OCI-LY7 (cell line): ENCODE measurements around the gene PPIB. TPM values are rescaled to one million over a fixed set of nuclear protein-coding genes. Genes with fewer than 3 reads are reported as not detected.

Source experiments
- BruUV-seq: library from RNA; stranded (reverse); fragments of 400-500 nt; replicated peaks from 2 replicates; lab custom pipeline; 2021; lab: Mats Ljungman, UMichigan
- CTCF ChIA-PET: fragments of 300-600 bp; sonication (Branson Sonifier 250); formaldehyde crosslinking; loops from one replicate; lab custom pipeline; 2022; ENCODE audit warnings: antibody characterized with exemption; ENCODE audit not compliant: unreplicated experiment; lab: Charles Lee
- POLR2A ChIA-PET: fragments of 300-600 bp; sonication (Branson Sonifier 250); formaldehyde crosslinking; loops from one replicate; lab custom pipeline; 2022; ENCODE audit warnings: antibody characterized with exemption; lab: Charles Lee
- DNase-seq: peaks from one replicate; pipeline ENCODE4 v3.0.0-alpha.2; 2015; ENCODE audit warnings: low spot score
- H2AFZ ChIP-seq: fragments of 200-600 bp; sonication (generic), shearing (Covaris generic); 2 replicates; pipeline ENCODE4 v1.6.1; 2014; ENCODE audit warnings: mild to moderate bottlenecking, antibody characterized with exemption, low read length, moderate library complexity
- H3K27ac ChIP-seq: fragments of 200-600 bp; sonication (generic); 2 replicates; pipeline ENCODE4 v1.5.1; 2014; ENCODE audit warnings: mixed run types, low read depth, mild to moderate bottlenecking, moderate library complexity, low read length, inconsistent platforms; ENCODE audit not compliant: poor library complexity, severe bottlenecking
- H3K36me3 ChIP-seq: fragments of 200-600 bp; sonication (generic); 2 replicates; pipeline ENCODE4 v1.6.1; 2014; ENCODE audit warnings: mild to moderate bottlenecking, antibody characterized with exemption, low read length, moderate library complexity, mixed read lengths; ENCODE audit not compliant: insufficient read depth
- H3K4me1 ChIP-seq: fragments of 200-600 bp; sonication (generic); 2 replicates; pipeline ENCODE4 v1.5.1; 2014; ENCODE audit warnings: mild to moderate bottlenecking, low read length; ENCODE audit not compliant: insufficient read depth, poor library complexity, severe bottlenecking
- H3K4me2 ChIP-seq: fragments of 200-600 bp; sonication (generic); 2 replicates; pipeline ENCODE4 v1.6.1; 2014; ENCODE audit warnings: mild to moderate bottlenecking, low read length
- H3K4me3 ChIP-seq: fragments of 200-600 bp; sonication (generic); 2 replicates; pipeline ENCODE4 v1.5.1; 2014; ENCODE audit warnings: mild to moderate bottlenecking, low read depth, low read length; ENCODE audit not compliant: poor library complexity, severe bottlenecking
- H3K79me2 ChIP-seq: fragments of 200-600 bp; sonication (generic); 2 replicates; pipeline ENCODE4 v1.6.1; 2016; ENCODE audit warnings: low read depth, mild to moderate bottlenecking, low read length, moderate library complexity, mixed read lengths; ENCODE audit not compliant: insufficient read depth
- H3K9me2 ChIP-seq: fragments of 200-600 bp; sonication (generic); 2 replicates; pipeline ENCODE4 v1.6.1; 2016; ENCODE audit warnings: mild to moderate bottlenecking, low read length, mixed read lengths; ENCODE audit not compliant: insufficient read depth
- H3K9me3 ChIP-seq: fragments of 200-600 bp; sonication (generic); 2 replicates; pipeline ENCODE4 v1.6.1; 2014; ENCODE audit warnings: mild to moderate bottlenecking, mixed run types, low read length, mixed read lengths
- H4K20me1 ChIP-seq: fragments of 200-600 bp; sonication (generic); 2 replicates; pipeline ENCODE4 v1.6.1; 2014; ENCODE audit warnings: mild to moderate bottlenecking, antibody characterized with exemption, low read length, moderate library complexity, mixed read lengths; ENCODE audit not compliant: insufficient read depth
- EZH2phosphoT487 ChIP-seq: fragments of 200-600 bp; sonication (generic); IDR thresholded peaks from 2 replicates; pipeline ENCODE4 v1.6.1; 2018; ENCODE audit warnings: low read depth, borderline replicate concordance, mild to moderate bottlenecking, mixed run types, antibody characterized with exemption, low read length, moderate library complexity, mixed read lengths
- intact Hi-C: fragments of 100-400 bp; cut with micrococcal nuclease; formaldehyde crosslinking; loops from one replicate; pipeline ENCODE4 v1.10.0; 2022; ENCODE audit not compliant: unreplicated experiment
- total RNA-seq, 2 experiments: library from RNA; depleted of rRNA in 1 of 2; stranded (reverse); fragments of >200 nt in 1 of 2; shearing (Covaris generic) in 1 of 2; gene quantifications; 2 replicates each; pipeline ENCODE4 v1.2.3, GENCODE V29; 2014 to 2022
- TF ChIP-seq, protein P1 (sequence below): fragments of 200-600 bp; sonication (generic); conservative IDR thresholded peaks from 2 replicates; pipeline ENCODE4 v1.5.1; 2014; ENCODE audit warnings: mild to moderate bottlenecking, antibody characterized with exemption, low read length, moderate library complexity, mixed read lengths

PPIB gene
- total RNA-seq, 2 experiments from 2014 or later: 243 to 307 TPM

DNA sequence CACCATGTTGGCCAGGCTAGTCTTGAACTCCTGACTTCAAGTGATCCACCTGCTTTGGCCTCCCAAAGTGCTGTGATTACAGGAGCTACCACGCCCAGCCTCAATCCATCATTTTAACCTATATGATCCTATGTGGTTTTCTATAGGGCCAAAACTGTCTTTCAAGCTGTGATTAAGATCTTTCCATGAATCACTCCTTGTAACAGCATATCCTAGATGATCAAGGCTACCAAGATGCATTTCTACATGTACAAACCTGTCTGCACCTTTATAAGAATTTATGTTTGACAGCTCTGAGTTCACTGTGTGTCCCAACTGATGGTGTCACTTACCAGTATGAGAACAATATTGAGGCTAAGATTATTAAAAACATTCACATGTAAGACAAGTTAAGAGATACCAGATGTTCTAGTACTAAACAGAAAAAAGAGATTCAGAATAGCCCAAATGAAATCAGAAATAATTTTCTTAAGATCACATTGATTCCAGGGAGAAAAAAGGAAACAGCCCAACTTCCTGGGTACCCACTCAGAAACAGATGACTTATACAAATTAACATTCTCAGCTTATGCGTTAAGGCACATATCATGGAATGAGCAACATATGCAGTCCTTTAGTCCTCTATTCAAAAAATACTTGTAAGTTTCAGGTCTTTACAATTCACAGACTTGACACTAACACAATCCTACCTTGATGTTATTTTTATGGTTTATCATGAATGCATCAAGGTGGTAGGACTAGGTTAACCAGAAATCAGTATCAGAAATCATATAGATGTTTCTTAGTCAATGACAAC, 24.8 kb upstream of the PPIB start:
- H4K20me1 ChIP-seq: no peaks in the 10 kb centered on the region
- H3K4me1 ChIP-seq: no peaks in the 10 kb centered on the region
- no peak overlapping the region for H3K27ac ChIP-seq
- H2AFZ ChIP-seq: no peak overlapping the region
- BruUV-seq: no TSS peak
- no peaks in the 10 kb centered on the region for H3K9me2 ChIP-seq
- intact Hi-C loops: no loop called here
- H3K9me3 ChIP-seq: no peaks in the 10 kb centered on the region
- no peak for TF ChIP-seq EZH2phosphoT487
- TF ChIP-seq, protein P1, sequence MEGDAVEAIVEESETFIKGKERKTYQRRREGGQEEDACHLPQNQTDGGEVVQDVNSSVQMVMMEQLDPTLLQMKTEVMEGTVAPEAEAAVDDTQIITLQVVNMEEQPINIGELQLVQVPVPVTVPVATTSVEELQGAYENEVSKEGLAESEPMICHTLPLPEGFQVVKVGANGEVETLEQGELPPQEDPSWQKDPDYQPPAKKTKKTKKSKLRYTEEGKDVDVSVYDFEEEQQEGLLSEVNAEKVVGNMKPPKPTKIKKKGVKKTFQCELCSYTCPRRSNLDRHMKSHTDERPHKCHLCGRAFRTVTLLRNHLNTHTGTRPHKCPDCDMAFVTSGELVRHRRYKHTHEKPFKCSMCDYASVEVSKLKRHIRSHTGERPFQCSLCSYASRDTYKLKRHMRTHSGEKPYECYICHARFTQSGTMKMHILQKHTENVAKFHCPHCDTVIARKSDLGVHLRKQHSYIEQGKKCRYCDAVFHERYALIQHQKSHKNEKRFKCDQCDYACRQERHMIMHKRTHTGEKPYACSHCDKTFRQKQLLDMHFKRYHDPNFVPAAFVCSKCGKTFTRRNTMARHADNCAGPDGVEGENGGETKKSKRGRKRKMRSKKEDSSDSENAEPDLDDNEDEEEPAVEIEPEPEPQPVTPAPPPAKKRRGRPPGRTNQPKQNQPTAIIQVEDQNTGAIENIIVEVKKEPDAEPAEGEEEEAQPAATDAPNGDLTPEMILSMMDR: no peak
- DNase-seq: no peak
- no peaks in the 10 kb centered on the region for H3K79me2 ChIP-seq
- no peak overlapping the region for H3K4me2 ChIP-seq
- CTCF ChIA-PET: no interaction called here
- no peak overlapping the region for H3K4me3 ChIP-seq
- H3K36me3 ChIP-seq: peaks cover 4% of the 10 kb centered on the region; the same call in 1 of the 2 replicates
- POLR2A ChIA-PET: no interaction called here

DNA sequence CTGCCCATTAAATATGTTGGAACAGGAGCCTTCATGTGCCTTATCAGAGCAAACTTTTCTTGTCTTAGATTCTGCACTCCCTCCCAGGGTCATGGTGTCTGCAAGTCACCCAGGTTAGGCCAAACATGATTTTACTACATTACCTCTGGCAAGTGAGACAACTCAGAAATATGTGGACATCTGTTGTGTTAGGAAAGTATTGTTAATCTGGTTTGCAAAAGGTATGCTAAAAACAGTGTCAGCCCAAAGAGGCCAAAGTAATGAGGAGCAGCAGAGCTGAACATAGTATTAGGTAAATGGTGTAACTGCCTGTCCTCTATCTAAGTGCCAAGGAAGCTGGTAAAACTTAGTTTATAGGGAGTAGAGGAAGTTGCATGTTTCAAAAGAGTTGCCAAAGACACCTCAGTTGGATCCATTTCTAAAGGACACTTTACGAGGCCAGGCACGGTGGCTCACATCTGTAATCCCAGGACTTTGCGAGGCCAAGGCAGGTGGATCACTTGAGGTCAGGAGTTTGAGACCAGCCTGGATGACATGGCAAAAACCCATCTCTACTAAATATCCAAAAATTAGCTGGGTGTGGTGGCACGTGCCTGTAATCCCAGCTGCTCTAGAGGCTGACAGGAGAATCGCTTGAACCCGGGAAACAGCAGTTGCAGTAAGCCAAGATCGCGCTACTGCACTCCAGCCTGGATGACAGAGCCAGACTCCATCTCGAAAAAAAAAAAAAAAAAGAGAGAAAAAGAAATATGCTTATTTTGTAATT, 22.5 kb upstream of the PPIB start:
- Histone ChIP-seq H3K36me3 (peaks cover 4% of the 10 kb centered on the region; the same call in 1 of the 2 replicates), H3K4me3 (no peak overlapping the region), H4K20me1 (no peaks in the 10 kb centered on the region), H3K4me2 (no peak overlapping the region), H3K4me1 (no peaks in the 10 kb centered on the region), H3K9me3 (no peaks in the 10 kb centered on the region), H3K27ac (no peak overlapping the region), H2AFZ (no peak overlapping the region), H3K79me2 (no peaks in the 10 kb centered on the region), H3K9me2 (no peaks in the 10 kb centered on the region)
- intact Hi-C loops: no loop called here
- POLR2A ChIA-PET: interaction anchor here (0.7 to 1.4 kb wide), 3 partner anchors 9 to 186 kb away, joined by 3 to 5 read pairs (median 4); no protein-coding TSS in a partner anchor
- TF ChIP-seq, protein P1: no peak
- TF ChIP-seq EZH2phosphoT487: no peak
- DNase-seq: no peak
- CTCF ChIA-PET: no interaction called here
- BruUV-seq: no TSS peak
